Epithelial cell of esophagus (primary cell): ENCODE measurements around the gene NCAPD2.
A peak's percentile ranks its signal among the peaks of the same experiment; 100 is the strongest.
"Not testable (repeated sequence)": the region's sequence is repeated elsewhere in the genome, so short reads cannot be mapped to it uniquely, and the experiment has no call there.

Experiments used
- DNase-seq: peaks from one replicate; pipeline ENCODE4 v3.0.0; 2010; ENCODE audit warnings: low read depth
- H3K4me3 ChIP-seq: 2 replicates; pipeline ENCODE4 v1.5.1; 2011; ENCODE audit warnings: mild to moderate bottlenecking, low read length, control low read depth
- CTCF ChIP-seq: IDR thresholded peaks from 2 replicates; pipeline ENCODE4 v1.5.1; 2011; ENCODE audit warnings: low read depth, mild to moderate bottlenecking, low read length, control low read depth, inconsistent platforms; ENCODE audit not compliant: insufficient read depth; ENCODE audit errors: missing control alignments

Gene NCAPD2

GRCh38 chr12:6470375-6471163, 23.3 kb upstream of the NCAPD2 start, which contains the start of gene VAMP1:
Gene VAMP1, minus strand, starts transcription at chr12:6470677. Its CDS starts 146 bp downstream, at chr12:6470531.
- TF ChIP-seq CTCF: no peak
- H3K4me3 ChIP-seq: peak within 1 kb of the TSS; percentile 62
- peak; percentile 96 for DNase-seq

GRCh38 chr12:6471989-6472360, 21.9 kb upstream of the NCAPD2 start:
- DNase-seq: peak; percentile 92
- H3K4me3 ChIP-seq: no peak overlapping the region
- TF ChIP-seq CTCF: no peak

GRCh38 chr12:6472491-6472890, 21.4 kb upstream of the NCAPD2 start:
- DNase-seq: no peak
- no peak overlapping the region for H3K4me3 ChIP-seq
- no peak for TF ChIP-seq CTCF

GRCh38 chr12:6475233-6475975, 18.5 kb upstream of the NCAPD2 start:
- not testable (repeated sequence) for H3K4me3 ChIP-seq, DNase-seq

- DNase-seq: no peak
- no peak for TF ChIP-seq CTCF
- no peak overlapping the region for H3K4me3 ChIP-seq
These were observed 17.4 kb upstream of the NCAPD2 start for GRCh38 chr12:6476489-6476888.

GRCh38 chr12:6477601-6478377, 16.1 kb upstream of the NCAPD2 start:
- DNase-seq, H3K4me3 ChIP-seq: not testable (repeated sequence)

- H3K4me3 ChIP-seq: no peak overlapping the region
- TF ChIP-seq CTCF: no peak
- no peak for DNase-seq
These were observed 15.5 kb upstream of the NCAPD2 start for GRCh38 chr12:6478416-6478815.
